ENCODE results near the gene JSRP1.

DNA sequence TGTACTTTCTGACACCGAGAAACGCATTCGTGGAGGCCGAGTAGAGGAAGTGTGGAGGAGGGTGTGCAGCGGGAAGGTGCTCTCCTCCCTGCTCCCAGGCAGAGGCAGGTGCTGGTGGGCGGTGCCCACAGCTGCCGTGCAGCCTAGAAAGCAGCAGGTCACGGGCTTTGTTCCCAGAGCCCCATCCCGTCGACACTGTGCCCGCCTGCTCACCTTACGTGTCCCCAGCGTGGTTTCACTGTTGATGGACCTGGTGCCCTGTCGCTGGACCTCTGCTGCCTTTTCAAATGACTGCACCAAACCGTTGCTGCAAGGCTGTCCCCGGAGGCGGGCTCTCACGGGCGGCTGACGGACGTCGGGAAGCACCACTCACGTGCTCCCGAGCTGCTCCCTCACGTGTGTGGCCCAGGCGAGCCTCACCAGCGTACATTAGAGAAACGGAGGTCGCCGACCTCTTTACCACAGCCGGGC is 40.9 kb downstream of the JSRP1 start:
- TF ChIP-seq POLR2A (IDR thresholded peaks at IDR 0.05), result no peak
- no peak for TF ChIP-seq CTCF (IDR thresholded peaks at IDR 0.05)
